DND-41 (cell line): ENCODE results near the gene BTN1A1.

Experiments used
- EZH2 ChIP-seq: IDR thresholded peaks from 3 replicates; pipeline ENCODE4 v1.6.1; 2012; ENCODE audit warnings: borderline replicate concordance, low read depth, mild to moderate bottlenecking, moderate library complexity, low read length, inconsistent platforms; ENCODE audit not compliant: severe bottlenecking
- TF ChIP-seq, protein P1 (sequence below): IDR thresholded peaks from 2 replicates; pipeline ENCODE4 v1.5.1; 2012; ENCODE audit warnings: borderline replicate concordance, low read length, moderate library complexity, mild to moderate bottlenecking; ENCODE audit not compliant: poor library complexity, severe bottlenecking; ENCODE audit errors: extremely low read depth

DNA sequence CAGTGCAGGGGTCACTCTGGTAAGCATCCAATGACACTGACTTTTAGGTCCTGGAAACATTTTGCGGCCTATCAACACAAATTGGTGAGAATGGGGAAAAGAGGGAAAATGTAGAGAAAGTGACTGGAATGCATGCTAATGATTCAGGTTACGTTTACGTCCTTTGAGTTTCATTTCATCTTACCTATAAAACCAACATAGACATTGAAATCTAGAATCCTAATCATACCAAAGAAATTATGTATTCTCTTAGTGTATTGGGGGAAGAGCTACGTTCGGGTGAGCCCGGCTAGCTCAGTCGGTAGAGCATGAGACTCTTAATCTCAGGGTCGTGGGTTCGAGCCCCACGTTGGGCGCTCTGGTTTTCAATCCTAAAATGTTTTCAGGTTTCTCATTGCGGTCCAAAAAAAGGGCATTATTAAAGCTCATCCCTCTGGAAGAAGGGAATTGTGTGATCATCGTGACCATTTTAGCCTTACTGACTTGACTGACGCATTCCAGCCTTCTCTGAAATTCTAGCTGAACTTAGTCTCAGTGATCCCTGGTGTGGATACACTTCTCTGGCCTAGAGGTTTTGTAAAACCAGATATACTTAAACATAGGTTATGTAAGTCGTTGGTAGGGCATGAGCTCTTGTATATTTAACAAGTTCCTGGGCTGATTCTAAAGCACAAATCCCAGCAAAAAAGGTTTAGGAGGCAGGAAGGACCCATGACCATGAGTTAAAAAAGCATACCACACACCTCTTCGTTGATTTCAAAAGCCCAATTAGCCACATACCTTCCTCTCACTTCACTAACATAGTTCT, 56.4 kb downstream of the BTN1A1 start:
- TF ChIP-seq, protein P1, sequence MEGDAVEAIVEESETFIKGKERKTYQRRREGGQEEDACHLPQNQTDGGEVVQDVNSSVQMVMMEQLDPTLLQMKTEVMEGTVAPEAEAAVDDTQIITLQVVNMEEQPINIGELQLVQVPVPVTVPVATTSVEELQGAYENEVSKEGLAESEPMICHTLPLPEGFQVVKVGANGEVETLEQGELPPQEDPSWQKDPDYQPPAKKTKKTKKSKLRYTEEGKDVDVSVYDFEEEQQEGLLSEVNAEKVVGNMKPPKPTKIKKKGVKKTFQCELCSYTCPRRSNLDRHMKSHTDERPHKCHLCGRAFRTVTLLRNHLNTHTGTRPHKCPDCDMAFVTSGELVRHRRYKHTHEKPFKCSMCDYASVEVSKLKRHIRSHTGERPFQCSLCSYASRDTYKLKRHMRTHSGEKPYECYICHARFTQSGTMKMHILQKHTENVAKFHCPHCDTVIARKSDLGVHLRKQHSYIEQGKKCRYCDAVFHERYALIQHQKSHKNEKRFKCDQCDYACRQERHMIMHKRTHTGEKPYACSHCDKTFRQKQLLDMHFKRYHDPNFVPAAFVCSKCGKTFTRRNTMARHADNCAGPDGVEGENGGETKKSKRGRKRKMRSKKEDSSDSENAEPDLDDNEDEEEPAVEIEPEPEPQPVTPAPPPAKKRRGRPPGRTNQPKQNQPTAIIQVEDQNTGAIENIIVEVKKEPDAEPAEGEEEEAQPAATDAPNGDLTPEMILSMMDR: no peak
- no peak for TF ChIP-seq EZH2
